Measurements from ENCODE around the gene HELZ2.

The HELZ2 gene

DNA sequence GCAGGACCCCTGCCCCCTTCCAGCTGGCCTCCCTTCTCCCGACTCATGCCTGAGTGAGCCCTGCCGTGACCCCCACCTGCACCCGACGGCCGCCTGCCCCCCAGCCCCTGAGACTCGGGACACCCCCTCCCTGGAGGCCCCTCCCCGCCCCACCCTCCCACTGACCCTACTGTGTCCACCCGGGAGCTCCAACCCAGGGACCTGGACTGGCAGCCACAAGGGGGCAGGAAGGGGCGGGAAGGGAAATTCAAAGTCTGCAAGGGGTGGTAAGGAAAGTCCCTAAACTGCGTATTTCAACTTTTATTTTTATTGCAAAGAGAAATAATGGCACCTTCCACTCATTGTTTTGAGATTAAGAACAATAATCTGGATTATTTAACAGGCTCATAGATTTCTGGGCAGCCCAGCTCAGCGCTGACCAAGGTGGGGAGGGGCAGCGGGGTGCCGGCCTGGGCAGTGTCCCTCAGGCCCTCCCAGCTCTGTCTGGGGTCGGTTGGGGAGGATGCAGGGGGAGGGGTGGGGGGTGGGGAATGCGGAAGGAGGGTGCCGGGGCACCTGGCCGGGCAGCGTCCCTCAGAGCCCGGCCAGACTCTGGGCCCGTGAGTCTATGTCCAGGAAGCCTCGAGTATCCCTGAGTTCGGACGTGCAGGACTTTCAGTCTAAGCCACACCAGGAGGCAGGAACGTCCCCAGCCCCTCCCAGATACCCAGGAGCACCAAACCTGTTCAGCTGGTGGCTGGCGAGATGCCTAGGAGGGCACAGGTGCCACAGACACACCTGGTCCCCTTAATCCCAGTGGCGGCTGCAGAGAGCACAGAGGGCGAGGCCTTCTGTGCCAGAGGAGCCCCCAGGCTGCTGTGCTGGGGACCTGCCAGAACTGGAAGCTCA lies 35.6 kb downstream of the HELZ2 start:
- no peak for DNase-seq (ENCODE audit: low spot score)

DNA sequence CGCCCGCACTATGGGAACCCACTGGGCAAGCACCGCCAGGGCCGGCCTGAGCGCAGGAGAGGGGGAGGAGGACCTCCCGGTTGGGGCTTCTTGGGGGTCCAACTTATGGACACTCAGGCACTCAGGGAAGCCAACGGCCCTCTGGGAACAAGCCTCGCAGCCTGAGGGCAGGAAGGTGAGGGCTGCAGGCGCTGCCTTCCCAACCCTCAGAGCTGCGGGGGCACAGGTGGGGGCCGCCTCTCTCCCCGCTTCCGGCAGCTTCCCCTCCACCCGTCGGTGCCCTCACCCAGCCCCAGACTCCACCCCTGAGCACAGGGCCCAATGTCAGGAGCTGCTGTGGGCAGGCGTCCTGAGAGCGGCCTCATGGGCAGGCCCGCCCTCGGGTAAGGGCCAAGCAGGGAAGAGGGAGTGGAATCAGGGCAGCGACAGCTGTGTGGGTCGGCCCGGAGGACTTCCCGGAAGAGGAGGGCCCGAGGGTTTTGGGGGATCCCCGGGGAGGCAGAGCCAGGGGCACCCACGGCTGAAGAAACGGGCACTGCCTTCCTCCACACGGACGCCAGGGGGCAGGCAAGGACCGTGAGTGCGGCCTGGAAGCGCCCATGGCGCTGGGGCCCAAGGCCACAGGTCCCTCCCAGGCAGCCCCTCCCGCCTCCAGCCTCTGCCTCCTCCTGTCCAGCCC lies 36.4 kb downstream of the HELZ2 start:
- peak; percentile 86 for DNase-seq (ENCODE audit: low spot score)

DNA sequence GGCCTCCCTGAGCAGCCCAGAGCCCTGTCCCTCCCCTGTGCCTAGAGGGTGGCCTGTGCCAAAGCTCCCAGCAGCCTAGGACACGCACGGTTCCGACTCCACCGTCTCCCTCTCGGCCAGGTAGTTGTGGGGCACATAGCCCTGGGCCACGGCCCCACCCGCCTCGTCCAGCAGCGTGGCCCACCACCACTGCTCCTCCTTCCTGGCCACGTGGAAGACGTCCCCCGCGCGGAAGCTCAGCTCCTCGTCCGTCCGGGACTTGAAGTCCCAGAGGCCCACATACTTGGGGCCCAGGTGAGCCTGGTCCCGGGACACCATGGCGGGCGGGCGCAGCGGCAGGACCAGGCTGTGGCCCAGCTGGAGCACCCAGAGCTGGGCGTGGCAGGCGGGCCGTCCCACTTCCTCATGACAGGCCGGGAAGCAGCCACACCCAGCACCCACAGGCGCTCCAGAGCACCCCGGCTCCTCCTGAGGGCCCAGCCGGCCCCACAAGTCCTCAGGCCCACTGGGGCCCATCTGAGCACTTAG lies 37.0 kb downstream of the HELZ2 start, which contains the start of gene PTK6:
TSS of gene PTK6 (minus strand) at position 380 of the 528 bp plus-strand sequence. CDS start at position 318, 62 bp downstream.
- DNase-seq (ENCODE audit: low spot score): no peak

DNA sequence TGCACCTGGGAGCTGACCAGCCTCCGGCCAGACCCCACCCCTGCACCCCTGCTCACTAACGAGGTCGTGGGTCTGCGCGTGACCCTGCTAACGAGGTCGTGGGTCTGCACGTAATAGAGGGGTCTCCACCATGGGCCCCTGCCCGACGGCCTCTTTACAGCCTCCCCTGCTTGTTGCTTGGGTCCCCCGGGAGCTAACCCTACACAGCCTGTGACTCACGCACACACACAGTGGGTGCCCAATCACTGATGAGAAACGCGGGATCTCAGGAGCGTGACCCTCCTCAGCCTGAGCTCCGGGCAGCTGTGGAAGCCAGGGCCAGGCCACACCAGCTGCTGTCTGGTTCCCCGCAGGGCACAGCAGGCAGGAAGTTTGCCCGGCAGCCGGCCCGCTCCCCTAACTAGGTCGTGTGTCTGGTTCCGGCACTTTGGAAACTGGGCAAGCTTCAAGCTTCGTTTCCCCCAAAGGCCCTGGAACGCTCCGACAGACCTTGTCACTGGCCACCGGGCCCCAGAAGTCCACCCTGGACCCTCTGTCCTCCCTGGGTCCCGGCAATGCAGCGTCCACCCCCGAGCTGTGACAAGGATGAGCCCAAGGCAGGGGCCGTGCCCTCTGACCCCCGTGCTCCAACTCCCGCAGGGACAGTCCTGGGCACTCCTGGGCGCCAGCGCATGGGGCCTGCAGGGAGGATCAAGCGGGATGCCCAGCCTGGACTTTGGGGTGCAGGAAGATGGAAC lies 37.6 kb downstream of the HELZ2 start:
- no peak for DNase-seq (ENCODE audit: low spot score)

DNA sequence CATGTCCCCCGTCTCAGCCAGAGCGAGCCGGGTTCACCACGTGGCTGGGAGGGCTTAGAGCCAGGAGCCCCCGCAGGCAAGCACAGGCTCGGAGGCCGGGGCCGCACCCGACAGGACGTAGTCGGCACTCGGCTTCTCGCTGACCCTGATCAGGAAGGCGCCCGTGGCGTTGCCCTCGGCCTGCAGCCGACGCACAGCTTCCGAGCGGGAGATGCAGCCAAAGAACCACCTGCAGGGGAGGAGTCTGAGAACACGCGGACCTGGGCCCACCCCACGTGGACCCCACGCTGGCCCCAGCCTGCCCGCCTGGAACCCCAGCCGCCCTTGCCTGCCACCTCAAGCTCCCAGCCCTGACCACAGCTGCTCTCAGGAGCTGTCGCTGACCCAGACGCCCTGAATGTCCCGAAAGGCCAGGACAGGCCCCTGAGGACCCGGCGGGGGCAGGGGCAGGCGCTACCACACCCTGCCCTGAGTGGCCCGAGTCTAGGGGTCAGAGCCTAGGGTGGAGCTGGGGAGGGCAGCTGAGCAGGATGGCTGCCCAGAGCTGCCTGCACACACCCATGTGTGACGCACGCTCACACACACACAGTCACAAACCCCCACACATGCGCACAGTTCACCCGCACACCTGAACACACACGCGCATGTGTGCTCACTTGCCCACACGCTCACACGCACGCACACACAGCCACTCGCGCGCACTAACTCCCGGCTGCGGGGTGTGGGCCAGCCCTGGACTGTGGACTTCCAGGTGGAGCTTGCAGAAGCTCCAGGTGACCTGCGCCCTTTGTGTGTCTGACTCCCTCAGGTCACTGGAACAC lies 39.0 kb downstream of the HELZ2 start:
- no peak for DNase-seq (ENCODE audit: low spot score)

DNA sequence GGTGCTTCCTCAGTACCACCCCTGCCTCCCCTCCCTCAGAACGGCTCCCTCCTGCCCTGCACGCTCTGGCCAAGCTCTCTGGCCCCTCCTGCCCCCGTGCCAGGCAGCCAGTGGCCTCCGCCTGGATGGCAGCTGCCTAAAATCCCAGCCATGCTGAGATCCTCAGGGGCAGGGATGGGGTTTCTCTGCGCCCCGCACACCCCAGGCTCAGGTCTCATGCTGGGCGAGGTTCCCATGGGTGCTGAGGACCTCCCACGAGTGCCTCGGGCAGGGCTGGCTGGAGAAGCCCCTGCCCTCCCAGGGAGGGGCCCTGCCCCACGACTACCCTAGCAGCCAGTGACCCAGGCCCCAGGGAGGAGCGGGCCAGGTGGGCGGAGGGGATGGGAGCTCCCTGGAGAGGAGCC lies 39.6 kb downstream of the HELZ2 start:
- no peak for DNase-seq (ENCODE audit: low spot score)

DNA sequence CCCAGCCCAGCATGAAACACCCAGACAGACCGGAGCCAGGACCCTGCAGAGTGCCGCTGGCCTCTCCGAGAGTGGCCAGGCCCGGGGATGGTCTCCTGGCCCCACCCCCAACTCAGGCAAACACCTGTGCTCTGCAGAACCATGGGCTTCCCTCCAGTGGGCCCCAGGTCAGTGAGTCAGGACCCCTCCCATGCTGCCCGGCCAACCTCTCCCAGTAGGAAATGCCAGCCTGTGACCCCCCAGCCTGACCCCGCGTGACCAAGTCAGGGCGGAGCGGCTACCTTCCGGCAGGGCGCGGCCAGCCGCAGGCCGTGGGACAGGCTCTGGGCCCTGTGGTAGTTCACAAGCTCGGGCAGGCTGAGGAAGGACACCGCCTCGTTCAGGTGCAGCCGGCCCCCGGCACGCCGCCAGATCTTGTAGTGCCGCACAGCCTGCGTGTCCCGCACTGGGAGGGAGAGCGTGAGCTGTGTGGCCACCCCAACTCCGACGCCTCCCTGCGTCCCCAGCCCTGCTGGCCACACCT lies 40.1 kb downstream of the HELZ2 start:
- DNase-seq (ENCODE audit: low spot score): no peak

DNA sequence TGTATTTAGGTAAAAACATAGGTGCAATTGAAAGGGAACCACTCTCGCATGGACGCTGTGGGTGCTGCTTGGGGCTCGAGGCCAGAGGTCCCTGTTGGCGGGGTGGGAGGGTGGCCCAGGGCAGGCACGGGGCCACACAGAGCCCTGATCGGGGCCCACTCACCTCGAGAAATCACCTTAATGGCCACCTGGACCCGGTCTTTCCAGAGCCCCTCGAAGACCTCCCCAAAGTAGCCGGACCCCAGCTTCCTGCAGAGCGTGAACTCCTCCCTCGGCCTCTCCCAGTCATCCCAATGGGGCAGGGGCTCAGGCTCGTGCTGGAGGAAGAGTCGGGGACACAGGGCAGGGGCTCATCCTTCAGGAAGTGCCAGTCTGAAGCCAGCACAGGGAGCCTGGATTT lies 40.7 kb downstream of the HELZ2 start:
- no peak for DNase-seq (ENCODE audit: low spot score)

DNA sequence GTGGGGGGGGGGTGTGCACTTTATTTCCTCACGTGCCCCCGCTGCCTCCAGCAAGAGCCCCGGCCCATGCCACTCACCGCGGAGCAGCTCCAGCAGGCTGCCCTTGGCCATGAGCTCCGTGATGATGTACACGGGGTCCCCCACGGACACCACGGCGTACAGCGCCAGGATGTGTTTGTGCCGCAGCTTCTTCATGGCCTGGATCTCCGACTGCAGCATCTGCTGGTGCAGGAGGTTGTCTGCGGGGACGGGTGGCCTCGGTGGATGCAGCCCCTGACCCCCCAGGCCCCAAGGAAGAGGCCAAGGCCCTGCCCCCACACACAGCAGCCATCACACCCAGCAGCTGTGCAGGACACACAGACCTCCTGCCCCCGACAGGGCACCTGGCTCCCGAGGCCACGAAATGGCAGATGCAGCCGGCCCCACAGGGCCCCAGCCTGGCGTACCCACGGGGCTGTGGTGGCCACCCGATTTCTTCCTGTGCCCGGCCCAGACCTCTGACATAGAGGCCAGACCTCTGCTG lies 41.5 kb downstream of the HELZ2 start:
- DNase-seq (ENCODE audit: low spot score): no peak

DNA sequence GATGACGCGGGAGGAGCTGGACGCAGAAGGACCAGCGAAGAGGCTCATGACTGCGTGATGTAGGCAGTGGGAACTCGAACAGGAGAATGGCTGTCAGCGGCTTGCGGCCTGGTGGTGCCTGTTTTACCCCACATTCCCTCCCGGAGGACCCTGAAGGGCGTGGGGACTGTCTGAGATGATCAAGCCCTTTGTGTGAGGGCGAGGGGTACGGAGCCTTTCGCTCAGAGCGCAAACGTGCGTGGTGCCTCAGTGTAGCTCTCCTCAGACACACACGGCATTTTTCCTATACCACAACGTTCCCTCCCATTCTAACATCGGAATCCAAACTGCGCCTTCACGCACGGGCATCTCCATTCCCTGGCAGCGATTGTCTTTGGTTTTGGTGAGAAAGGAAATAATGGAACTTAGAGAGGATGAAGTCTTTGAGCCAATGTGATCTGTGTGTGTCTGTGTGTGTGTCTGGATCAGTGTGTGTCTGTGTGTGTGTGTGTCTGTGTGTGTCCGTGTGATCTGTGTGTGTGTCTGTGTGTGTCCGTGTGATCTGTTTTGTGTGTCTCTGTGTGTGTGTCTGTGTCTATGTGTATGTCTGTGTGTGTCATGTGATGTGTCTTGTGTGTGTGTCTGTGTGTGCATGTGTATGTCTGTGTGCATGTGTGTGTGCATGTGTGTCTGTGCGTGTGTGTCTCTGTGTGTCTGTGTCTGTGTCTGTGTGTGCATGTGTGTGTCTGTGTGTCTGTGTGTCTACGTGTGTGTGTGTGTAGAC lies 42.2 kb downstream of the HELZ2 start:
- DNase-seq (ENCODE audit: low spot score): no peak

DNA sequence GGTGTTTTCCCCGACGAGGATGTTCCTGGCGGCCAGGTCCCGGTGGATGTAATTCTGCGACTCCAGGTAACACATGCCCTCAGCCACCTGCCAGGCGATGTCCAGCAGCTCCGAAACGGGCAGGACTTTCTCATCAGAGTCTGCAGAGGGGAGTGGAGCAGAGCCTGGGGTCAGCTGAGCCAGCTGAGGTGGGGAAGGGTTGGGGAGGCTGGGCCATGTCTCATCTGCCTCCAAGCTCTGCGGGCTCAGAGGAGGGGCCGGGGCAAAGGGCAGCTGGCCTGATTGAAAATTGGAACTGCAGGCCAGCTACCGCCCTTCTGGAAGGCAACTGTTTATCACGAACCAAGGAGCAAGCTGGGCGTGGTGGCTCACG lies 43.3 kb downstream of the HELZ2 start:
- no peak for DNase-seq (ENCODE audit: low spot score)

DNA sequence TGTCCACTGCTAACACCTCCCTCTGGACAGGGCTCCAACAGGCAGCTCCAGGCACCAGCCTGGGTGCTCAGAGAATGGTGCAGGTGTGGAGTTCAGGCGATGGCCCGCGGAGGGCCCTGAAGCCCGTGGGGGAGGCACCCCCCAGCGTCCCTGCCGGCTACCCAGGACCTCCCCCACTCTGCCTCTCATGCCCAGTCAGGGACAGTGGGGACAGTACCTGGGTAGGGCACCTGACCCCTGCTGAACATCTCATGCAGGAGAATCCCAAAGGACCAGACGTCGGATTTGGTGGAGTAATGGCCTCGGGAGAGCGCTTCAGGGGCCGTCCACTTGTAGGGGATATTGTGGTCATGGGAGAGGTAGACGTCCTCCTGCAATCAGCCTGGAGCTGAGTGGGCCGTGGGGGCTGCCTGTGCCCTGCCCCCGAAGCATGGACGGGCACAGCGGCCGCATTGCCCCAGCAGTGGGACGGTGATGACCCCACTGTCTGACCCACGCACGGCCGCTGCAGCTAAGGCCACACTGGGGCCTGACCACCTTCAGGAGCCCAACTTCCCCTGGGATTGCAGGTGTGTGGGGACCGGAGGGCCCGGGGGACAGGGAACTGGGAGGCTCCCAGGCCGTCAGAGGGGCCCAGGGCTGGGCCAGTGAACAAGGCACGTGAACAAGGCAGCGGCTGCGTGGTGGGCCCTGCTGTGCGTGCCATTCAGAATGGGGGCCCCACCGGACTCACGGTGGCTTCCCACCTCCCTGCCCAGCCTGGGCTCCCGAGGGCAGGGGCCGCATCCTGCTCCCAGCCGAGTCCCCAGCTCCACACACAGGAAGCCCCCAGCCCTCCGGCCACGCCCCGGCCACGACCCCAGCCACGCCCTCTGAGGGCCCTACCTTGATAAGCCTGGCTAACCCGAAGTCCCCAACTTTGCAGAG lies 43.9 kb downstream of the HELZ2 start:
- no peak for DNase-seq (ENCODE audit: low spot score)

DNA sequence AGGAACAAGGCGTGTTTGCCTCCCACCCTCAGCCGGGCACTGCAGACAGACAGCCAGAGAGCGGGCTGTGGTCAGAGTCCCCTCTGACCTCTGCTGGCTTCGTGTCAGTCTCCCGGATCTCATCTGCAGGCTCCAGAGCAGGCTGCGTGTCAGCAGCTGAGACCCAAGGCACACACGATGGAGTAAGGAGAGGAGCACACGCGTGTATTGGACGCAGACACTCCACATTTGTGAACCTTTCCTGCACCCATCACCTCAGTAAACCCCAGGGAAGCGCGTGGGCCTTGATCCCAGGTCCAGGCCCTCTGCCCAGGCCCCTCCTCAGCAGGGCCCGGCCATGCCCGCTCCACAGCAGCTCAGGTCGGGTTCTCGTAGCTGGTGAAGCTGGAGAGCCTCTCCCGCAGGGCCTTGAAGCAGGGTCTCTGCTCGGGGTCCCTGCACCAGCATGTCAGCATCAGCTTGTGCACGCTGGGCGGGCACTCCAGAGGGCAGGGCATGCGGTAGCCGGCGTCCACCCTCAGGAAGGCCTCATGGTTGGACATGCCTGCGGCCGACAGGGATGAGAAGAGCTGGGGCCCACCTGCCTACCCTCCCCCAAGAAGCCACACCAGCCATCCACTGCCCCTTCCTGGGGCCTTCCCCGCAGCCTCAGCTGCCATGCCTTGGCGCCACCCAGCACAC lies 44.7 kb downstream of the HELZ2 start:
- DNase-seq (ENCODE audit: low spot score): no peak

DNA sequence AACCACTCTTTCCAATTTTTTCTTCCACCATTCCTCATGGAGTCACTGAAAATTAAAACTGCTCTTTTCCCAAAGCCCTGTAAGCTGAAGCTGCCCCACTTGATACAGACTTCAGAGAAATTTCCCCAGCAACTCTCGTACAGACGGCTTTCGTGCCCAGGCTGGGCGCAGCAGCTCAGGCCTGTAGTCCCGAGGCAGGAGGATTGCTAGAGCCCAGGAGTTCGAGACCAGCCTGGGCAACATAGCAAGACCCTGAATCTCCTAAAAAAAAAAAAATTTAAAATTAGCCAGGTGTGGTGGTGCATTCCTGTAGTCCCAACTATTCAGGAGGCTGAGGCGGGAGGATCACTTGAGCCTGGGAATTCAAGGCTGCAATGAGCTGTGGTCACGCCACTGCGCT lies 46.9 kb downstream of the HELZ2 start:
- no peak for DNase-seq (ENCODE audit: low spot score)

DNA sequence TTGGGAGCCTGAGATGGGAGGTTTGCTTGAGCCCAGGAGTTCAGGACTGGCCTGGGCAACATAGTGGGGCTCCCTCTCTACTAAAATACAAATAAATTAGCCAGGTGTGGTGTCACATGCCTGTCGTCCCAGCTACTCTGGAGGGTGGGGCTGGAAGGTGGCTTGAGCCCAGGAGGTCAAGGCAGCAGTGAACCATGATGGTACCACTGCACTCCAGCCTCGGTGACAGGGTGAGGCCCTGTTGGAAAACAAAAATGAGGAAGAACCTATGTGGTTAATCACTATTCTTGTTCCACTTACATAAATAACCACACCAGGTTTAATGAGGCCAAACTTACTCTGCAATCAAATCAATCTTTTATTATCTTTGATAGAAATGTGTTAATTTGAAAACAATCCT lies 48.1 kb downstream of the HELZ2 start:
- DNase-seq (ENCODE audit: low spot score): no peak

DNA sequence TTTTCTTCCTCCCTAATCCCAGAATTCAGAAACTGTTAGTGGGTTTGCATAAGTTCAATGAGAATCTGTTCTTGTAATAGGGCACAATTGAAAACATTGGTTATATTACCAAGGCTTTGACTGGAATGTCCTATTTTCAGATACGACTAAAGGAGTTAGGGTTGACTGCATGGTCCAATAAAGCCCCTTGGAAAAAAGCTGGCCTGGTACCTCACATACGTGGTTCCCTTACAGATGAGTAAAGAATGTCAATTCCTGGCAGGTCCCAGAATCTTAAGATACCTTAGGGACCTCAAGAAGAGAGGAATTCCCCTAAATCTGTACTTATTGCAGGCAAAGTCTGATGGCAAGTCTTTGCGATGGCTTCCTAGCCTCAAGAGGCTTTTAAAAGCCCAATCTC lies 48.9 kb downstream of the HELZ2 start:
- DNase-seq (ENCODE audit: low spot score): no peak

Measured in Ammon's horn (tissue), 1 donor.